AG08395 (cell line): ENCODE measurements around the gene MITD1.
A peak's percentile ranks its signal among the peaks of the same experiment; 100 is the strongest.
"Not testable (repeated sequence)": the region's sequence is repeated elsewhere in the genome, so short reads cannot be mapped to it uniquely, and the experiment has no call there.

Experiments
- DNase-seq: peaks from one replicate; pipeline ENCODE4 v3.0.0; 2012; ENCODE audit warnings: mixed read lengths, low spot score

The MITD1 gene

DNA sequence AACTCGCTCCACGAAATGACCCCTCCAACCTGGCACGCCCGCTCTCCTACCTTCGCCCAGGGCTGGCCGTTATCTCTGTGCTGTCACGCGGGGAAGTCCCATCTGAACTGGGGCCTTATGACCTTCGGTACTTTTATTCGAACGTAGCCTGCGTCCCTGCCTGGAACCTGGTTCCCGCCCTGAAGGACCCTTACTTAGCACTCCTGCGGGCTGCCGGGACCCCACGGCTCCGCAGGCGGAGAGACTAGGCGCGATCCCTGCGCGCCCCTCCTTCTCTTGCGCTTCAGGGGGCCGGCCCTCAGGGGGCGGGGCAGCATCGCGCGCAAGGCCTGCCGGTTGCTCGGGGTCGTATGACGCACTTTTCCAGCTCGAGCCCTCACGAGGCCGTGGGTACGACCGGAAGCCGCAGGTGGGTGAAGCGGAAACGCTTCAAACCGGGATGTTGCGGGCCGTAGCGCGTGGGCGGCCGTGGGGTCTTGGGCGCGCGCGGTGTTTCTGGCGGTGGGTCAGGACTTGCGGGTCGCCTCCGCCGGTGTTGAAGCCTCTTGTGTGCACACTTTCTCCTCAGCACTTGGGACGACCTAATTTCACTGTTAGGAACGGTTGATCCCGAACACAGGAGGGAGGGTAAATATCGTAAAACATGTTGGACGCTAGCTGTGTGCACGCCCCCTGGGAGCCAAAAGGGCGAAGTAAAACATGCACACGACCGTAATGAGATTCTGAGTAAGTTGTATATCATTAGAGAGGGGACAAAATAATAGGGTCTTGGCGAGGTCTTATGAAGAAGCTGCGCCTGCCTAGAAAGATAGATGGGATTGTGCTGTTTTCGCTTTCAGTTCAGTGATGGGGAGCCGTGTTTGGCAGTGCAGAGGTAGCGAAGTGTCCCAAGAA is 26.0 kb downstream of the MITD1 start, which contains the start of the genes LIPT1 and TSGA10:
LIPT1 (plus strand) TSS at position 325 of the 894 bp plus-strand sequence. CDS start 6,991 bp downstream, outside the sequence.
TSGA10 (minus strand) TSS at position 300 of the 894 bp plus-strand sequence. CDS start 45,503 bp downstream, outside the sequence.
- peak; percentile 97 for DNase-seq

DNA sequence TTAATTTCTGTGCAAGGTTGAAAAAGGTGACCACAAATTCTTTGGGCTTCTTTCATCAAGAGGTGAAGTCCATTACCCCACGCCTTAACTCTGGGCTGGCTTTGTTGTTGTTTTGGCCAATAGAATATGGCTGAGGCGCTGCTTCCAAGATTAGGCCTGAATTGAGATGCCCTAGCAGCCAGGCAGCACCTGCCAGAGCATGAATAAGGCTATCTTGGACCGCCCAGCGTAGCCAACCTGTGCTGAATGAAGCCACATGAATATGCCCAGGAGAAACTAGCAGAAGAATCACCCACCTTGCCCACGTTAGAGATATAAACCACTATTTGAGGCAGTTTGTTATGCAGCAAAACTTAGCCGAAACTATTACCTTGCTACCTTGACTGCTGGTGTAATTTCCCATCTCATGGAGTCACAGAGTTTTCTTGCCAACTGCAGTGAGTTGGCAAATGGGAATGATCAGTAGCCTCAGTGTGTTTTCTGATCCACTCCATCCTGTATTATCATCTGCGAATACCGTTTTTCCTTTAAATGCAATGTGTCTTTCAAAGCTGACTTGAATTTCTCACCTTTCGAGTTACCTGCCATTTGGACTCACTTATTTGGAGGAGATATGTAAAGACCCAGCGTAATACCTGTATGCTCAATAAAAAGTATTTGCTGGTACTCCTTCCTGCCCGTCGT is 26.8 kb downstream of the MITD1 start:
- peak; percentile 8 for DNase-seq

DNA sequence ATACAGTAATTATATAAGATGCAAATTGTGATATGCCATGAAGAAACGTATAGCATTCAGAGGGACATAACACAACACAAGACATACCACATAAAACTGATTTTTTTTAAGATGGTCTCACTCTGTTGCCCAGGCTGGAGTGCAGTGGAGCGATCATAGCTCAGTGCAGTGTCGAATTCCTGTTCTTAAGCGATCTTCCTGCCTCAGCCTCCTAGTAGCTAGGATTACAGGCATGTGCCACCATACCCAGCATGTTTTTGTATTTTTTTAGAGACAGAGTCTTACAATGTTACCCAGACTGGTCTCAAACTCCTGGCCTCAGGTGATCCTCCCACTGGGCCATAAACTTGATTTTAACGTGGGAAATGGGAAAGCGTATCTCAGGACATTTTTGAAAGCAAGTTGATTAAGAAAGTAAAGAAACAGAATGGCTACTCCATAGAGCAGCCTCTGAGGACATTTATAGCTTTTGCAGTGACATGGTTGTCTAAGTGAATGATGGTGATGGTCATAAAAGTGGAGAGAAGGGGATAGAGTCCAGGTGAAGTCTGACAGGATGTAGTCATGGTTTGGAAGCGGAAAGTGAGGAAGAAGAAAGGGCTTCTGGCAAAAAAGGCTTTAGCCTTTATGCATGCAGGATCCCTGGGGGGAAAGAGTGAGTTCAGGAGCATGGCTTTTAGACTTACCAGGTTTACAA is 28.5 kb downstream of the MITD1 start:
- DNase-seq = no peak

DNA sequence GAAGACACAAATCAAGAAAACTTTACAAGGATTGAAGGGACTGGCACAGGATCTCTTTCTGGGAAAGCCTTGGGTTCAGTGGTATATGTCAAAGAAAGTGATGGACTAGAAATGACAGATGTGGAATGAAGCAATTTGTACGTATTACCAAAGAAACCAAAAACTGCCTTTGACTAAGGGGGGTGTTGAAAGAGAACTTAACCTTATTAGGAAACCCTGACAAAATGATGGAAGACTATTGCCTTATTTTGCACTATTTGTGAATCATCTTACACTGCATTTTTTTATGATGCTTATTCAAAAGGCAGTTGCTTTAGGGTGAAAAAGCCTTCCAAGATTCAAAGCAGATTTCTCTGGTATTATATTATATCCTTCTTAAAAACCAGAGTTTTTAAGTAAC is 30.2 kb downstream of the MITD1 start:
- DNase-seq = peak; percentile 6

DNA sequence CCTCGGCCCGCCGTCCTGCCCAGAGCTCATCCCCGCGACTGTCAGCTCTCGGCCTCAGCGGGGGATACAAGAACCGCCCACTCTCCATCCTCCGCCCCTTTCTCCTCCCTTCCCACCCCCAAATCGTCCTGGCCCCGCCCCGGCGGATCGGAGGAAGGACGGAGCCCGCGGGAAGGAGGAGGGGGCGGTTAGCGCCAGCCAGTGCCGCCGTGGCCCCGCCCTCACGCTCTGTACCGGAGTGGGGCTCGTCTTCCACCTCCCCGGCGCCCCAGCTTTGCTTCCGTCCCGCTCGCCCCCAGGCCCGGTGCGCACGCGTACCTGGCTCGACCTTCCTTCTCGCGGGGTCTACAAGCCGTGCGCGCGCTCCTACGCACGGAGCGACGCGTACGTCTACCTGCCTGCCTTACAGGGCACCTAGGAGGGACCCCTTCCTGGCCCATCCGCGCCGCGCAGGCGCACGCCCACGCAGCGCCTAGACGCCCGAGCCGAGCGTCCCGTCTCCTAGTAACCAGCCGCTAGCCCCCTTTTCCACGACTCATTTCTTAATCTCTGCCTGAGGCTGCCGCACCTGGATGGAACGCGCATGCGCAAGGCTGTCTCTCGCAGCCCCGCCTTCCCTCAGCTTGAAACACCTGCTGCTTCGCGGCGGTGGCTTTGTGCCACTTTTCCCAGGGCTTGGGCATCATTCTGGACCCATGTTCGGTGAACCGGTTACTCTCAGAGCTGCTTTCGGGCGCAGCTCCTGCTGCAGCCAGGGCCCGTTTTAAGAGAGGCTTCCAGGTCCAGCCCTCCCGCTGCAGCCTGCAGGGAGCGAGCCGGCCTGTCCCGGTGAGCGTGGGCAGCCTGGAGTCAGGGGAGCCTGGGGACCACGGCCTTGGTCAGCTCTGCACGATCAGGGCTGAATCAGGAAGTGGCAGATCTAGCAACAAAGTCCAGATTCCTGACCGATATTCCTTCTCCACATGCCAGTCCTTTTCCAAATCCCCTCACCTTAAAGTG is 39.4 kb downstream of the MITD1 start, which contains the start of gene C2orf15:
C2orf15 (plus strand) TSS at position 598 of the 999 bp plus-strand sequence. CDS start 8,852 bp downstream, outside the sequence.
- DNase-seq = peak; percentile 84

DNA sequence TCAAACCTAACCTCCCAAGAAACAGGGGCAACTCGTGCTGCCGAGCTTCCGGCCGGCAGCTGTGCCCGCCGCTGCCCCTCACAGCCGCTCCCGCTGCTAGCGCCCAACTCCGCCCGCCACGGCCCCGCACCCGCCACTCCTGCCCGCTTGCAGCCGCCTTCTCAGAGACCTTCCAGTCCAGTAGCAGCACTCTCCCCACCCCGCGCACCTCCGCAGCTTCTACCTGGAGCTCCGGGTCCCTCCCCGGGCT is 40.1 kb downstream of the MITD1 start:
- no peak for DNase-seq

DNA sequence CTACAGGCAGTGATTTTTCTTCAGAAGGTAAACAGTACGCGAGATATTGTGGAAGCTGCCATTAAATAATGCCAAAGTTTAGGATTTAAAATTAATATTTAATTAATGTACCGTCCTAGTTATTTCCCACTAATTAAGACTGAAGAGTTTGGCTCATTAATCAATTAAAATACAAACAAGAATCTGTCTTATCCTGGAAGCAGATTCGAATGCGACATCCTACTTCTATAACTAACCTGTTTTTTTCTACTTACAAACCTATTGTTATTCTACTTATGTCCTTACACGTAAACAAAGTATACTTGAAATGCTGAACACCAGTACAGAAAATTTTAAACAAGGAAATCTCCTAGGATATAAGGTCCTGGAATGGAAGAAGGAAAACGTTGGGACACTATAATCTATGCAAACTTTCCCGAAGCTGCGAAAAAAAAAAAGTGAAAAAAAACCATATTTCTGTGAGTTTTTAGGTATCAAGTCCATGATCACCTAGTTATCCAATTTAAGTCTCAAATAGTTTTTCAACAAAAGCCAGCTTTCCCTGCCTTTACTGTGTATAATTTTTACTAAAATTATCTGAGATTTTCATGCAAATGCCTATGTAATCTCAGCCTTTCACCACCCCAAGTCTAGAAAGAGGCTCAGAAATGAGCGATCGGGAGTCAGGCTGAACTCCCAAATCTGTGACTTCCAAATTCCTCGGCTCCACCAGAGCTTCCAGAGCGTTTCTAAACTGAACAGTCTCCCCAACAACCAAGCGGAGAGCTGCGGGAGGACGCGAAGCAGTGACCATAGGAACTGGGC is 40.6 kb downstream of the MITD1 start:
- DNase-seq = peak; percentile 9

DNA sequence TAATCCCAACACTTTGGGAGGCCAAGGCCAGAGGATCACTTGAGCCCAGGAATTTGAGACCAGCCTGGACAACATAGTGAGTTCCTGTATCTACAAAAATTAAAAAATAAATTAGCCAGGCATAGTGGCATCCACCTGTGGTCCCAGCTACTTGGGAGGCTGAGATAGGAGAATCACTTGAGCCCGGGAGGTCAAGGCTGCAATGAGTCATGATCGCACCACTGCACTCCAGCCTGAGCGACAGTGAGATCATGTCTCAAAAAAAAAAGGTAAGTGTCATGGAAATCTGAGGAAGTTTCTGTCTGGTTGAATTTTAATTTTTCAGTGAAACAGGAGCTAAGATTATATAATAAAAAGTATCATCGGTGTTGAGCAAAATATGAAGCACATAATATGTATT is 41.9 kb downstream of the MITD1 start:
- DNase-seq = no peak

DNA sequence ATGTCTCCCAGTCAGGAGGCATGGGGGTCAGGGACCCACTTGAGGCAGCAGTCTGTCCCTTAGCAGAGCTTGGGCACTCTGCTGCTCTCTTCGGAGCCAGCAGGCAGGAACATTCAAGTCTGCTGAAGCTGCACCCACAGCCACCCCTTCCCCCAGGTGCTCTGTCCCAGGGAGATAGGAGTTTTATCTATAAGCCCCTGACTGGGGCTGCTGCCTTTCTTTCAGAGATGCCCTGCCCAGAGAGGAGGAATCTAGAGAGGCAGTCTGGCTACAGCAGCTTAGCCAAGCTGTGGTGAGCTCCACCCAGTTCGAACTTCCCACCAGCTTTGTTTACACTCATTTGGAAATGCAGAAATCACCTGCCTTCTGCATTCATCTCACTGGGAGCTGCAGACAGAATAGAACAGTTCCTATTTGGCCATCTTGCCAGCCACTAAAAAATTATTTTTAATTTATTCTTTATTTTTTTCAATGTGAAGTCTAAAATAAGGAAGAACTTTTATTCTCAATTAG is 45.8 kb downstream of the MITD1 start:
- DNase-seq = not testable (repeated sequence)

DNA sequence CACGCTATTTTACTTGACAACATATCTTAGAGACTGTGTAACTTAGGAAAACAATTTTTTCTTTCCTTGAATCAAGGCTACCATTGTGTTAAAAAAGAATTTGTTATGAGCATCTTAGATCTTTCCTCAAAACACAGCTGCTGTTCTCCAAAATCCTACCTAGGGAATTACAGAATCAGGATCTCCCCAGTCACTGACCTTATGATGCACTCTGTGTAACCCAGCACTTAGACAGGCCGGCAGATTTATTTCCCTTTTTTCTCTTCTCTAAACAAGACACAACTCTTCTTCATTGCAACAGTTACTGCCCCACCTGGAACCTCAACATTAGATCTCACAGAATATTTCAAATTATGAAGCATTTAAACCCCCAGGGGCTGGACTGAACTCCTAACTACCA is 52.9 kb downstream of the MITD1 start:
- no peak for DNase-seq
